Subcutaneous adipose tissue (tissue), 4 donors: ENCODE measurements around the gene CNPY4. TPM values are rescaled to one million over a fixed set of nuclear protein-coding genes. Genes with fewer than 3 reads are reported as not detected.

Experiments used
- total RNA-seq, 4 donors: library from RNA; depleted of rRNA; stranded (reverse); fragments of >200 nt; gene quantifications; one replicate each; pipeline ENCODE4 v1.1.0, GENCODE V29; 2016
- TF ChIP-seq, protein P1 (sequence below): fragments of 450-650 bp; IDR thresholded peaks from one replicate; pipeline ENCODE4 v1.5.1; 2016; ENCODE audit warnings: low read depth, mild to moderate bottlenecking, control low read depth, antibody characterized with exemption, moderate library complexity

CNPY4 gene
- total RNA-seq, 4 donors from 2014 or later = 5.3 to 13.0 (median 8.2) TPM

- TF ChIP-seq, protein P1, sequence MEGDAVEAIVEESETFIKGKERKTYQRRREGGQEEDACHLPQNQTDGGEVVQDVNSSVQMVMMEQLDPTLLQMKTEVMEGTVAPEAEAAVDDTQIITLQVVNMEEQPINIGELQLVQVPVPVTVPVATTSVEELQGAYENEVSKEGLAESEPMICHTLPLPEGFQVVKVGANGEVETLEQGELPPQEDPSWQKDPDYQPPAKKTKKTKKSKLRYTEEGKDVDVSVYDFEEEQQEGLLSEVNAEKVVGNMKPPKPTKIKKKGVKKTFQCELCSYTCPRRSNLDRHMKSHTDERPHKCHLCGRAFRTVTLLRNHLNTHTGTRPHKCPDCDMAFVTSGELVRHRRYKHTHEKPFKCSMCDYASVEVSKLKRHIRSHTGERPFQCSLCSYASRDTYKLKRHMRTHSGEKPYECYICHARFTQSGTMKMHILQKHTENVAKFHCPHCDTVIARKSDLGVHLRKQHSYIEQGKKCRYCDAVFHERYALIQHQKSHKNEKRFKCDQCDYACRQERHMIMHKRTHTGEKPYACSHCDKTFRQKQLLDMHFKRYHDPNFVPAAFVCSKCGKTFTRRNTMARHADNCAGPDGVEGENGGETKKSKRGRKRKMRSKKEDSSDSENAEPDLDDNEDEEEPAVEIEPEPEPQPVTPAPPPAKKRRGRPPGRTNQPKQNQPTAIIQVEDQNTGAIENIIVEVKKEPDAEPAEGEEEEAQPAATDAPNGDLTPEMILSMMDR = no peak
Measured at GRCh38 chr7:100088621-100089457, 30.6 kb upstream of the CNPY4 start, which contains the start of gene COPS6. Gene COPS6 (plus strand): TSS chr7:100088969. CDS start chr7:100088991, 22 bp downstream.

DNA sequence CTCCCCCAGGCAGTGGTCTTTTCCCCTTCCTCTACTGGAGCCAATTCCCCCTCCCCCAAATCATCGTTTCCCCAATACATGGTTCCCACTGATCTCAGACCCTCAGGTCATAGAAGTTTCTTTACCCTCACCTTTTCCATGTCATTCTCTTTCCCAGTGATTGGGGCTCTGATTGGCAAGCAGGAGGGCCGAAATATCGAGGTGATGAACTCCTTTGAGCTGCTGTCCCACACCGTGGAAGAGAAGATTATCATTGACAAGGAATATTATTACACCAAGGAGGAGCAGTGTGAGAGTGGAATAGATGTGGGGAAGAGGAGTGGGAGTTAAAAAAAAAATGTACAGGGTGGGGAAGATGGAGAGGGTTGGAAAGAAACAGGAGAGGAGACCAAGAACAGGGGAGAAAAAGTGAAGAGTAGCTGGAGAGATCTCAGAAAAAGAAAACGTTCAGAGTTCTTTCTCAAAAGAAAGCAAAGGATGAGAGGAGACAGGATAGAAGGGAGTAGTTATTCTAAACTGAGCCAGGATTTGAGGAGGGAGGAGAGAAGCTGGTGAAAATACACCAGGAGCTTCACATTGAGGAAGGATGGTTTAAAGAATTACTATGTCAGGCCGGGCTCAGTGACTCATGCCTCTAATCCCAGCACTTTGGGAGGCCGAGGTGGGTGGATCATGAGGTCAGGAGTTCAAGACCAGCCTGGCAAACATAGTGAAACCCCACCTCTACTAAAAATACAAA lies 29.8 kb upstream of the CNPY4 start:
- TF ChIP-seq, protein P1 = no peak

- TF ChIP-seq, protein P1 = no peak
Measured at GRCh38 chr7:100090527-100091410, 28.7 kb upstream of the CNPY4 start.

DNA sequence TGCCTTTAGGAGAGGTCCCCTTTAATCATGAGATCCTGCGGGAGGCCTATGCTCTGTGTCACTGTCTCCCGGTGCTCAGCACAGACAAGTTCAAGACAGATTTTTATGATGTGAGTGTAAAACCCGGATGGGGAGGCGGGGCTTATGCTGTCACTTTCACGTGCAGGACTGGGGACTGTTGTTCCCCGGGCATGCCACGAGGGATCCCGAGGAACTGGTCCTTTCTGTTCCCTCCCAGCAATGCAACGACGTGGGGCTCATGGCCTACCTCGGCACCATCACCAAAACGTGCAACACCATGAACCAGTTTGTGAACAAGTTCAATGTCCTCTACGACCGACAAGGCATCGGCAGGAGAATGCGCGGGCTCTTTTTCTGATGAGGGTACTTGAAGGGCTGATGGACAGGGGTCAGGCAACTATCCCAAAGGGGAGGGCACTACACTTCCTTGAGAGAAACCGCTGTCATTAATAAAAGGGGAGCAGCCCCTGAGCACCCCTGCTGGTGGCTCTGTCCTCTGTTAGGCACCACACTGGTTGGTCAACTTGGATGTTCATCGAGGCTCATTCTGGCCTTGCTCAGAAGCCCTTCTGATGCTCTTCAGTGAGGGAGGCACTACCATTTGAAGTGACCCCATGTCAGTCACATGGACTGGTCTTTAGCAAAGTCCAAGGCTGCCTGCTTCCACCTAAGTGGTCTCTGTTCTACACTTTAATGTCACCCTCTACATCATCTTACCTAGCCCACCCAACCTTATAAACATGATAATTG lies 27.8 kb upstream of the CNPY4 start:
- TF ChIP-seq, protein P1 = no peak

GRCh38 chr7:100093054-100093453 lies 26.4 kb upstream of the CNPY4 start:
- TF ChIP-seq, protein P1 = no peak

DNA sequence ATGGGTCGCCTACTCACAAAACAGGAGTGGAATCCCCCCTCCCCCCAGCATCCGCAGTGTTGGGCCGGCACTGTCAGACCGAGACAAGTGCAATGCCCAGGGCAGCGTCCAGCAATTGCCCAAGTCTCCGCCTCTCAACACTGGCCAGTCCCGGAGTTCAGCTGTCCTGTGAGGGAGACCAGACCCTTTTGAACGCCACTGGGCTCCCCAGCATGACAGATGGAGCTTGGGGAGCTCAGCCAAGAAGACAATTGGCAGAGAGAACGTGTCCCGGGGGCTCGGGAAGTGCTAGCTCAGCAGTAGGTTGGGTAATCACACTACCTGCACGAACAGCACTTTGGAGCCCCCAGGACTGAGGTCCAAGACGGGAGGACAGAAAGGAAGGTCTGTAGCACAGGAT lies 25.9 kb upstream of the CNPY4 start:
- TF ChIP-seq, protein P1 = no peak
